CD4-positive, alpha-beta T cell (primary cell): ENCODE results near the gene ARFIP1. TPM values are rescaled to one million over a fixed set of nuclear protein-coding genes. Genes with fewer than 3 reads are reported as not detected.

Experiments
- ATAC-seq: fragments of 200-7000 bp; cut with Tn5 transposase; one replicate; pipeline ENCODE4 v1.10.0; 2022; ENCODE audit warnings: mild to moderate bottlenecking; ENCODE audit not compliant: poor library complexity
- CTCF ChIA-PET: fragments of 350-600 bp; sonication (Branson Sonifier 250); formaldehyde crosslinking; loops from one replicate; lab custom pipeline; 2021; ENCODE audit warnings: antibody characterized with exemption, inconsistent platforms; lab: Charles Lee
- POLR2A ChIA-PET: fragments of 350-600 bp; sonication (Branson Sonifier 250); formaldehyde crosslinking; loops from one replicate; lab custom pipeline; 2021; ENCODE audit warnings: antibody characterized with exemption, inconsistent platforms; lab: Charles Lee
- DNase-seq, 14 experiments: peaks; one replicate each; pipeline ENCODE4 v3.0.0-alpha.2; 2013 to 2020; ENCODE audit warnings: mixed read lengths in 2 of 14
- H3K27ac ChIP-seq, 2 donors: one replicate each; pipeline versions ENCODE4 v1.5.1 to v1.7.0; 2013; ENCODE audit warnings: low read length in 2 of 2, low read depth in 1 of 2, mild to moderate bottlenecking in 1 of 2
- H3K27me3 ChIP-seq, 2 experiments: 1 replicate in 1 of 2; 2 replicates in 1 of 2; pipeline versions ENCODE4 v1.6.1 to v1.7.0; 2013; ENCODE audit warnings: low read length in 2 of 2, control low read depth in 1 of 2, mild to moderate bottlenecking in 1 of 2, moderate library complexity in 1 of 2; ENCODE audit not compliant: insufficient read depth in 2 of 2, control insufficient read depth in 1 of 2
- H3K36me3 ChIP-seq: one replicate; pipeline ENCODE4 v1.6.1; 2013; ENCODE audit warnings: low read length, control low read depth; ENCODE audit not compliant: insufficient read depth
- H3K4me1 ChIP-seq: one replicate; pipeline ENCODE4 v1.6.1; 2013; ENCODE audit warnings: low read length, control low read depth; ENCODE audit not compliant: insufficient read depth
- H3K4me3 ChIP-seq: one replicate; pipeline ENCODE4 v1.5.1; 2013; ENCODE audit warnings: mild to moderate bottlenecking, low read length, moderate library complexity
- H3K9me3 ChIP-seq, 2 experiments: 1 replicate in 1 of 2; 2 replicates in 1 of 2; pipeline versions ENCODE4 v1.6.1 to v1.7.0; 2013; ENCODE audit warnings: low read length in 2 of 2, mild to moderate bottlenecking in 2 of 2, control low read depth in 1 of 2, moderate library complexity in 1 of 2; ENCODE audit not compliant: control insufficient read depth in 1 of 2, insufficient read depth in 1 of 2
- H3K27ac Mint-ChIP-seq: one replicate; pipeline ENCODE4 v1.8.0; 2020; ENCODE audit warnings: mixed read lengths
- H3K27me3 Mint-ChIP-seq: one replicate; pipeline ENCODE4 v1.8.0; 2021; ENCODE audit warnings: mixed read lengths
- H3K36me3 Mint-ChIP-seq: one replicate; pipeline ENCODE4 v1.8.0; 2021; ENCODE audit warnings: low read depth, mixed read lengths
- H3K4me1 Mint-ChIP-seq: one replicate; pipeline ENCODE4 v1.8.0; 2021; ENCODE audit warnings: low read depth, mixed read lengths
- H3K4me3 Mint-ChIP-seq: one replicate; pipeline ENCODE4 v1.8.0; 2020; ENCODE audit warnings: mild to moderate bottlenecking, mixed read lengths
- H3K9me3 Mint-ChIP-seq: one replicate; pipeline ENCODE4 v1.8.0; 2020; ENCODE audit warnings: mixed read lengths
- CTCF ChIP-seq: fragments of 200-600 bp; IDR thresholded peaks from one replicate; pipeline ENCODE4 v1.8.0; 2022; ENCODE audit warnings: antibody characterized with exemption, mild to moderate bottlenecking
- intact Hi-C, 2 experiments: fragments of 100-400 bp; cut with DNase I in 1 of 2; cut with micrococcal nuclease in 1 of 2; formaldehyde crosslinking; loops; one replicate each; pipeline versions ENCODE4 v1.15.1 to v1.9.0; 2023 to 2025; cut with DNase I, micrococcal nuclease
- total RNA-seq, 174 experiments: library from RNA in 2 of 174; stranded (reverse) in 2 of 174; gene quantifications; one replicate each; pipeline ENCODE4 v1.2.3 and lab custom pipeline; 2021 to 2026

Gene ARFIP1
- total RNA-seq, 2 experiments from 2014 or later = 2.6 to 3.0 TPM

GRCh38 chr4:152734015-152734698 is 45.6 kb upstream of the ARFIP1 start:
- ChIA-PET POLR2A (interaction anchor here (1.8 kb wide), 1 partner anchor 233 kb away, joined by 7 read pairs; no protein-coding TSS in a partner anchor), CTCF (no interaction called here)
- DNase-seq (no peak), ATAC-seq (no peak)
- Mint-ChIP-seq H3K4me1 (no peaks in the 10 kb centered on the region), H3K4me3 (no peak overlapping the region), H3K9me3 (no peaks in the 10 kb centered on the region), H3K27ac (no peak overlapping the region), H3K36me3 (no peaks in the 10 kb centered on the region), H3K27me3 (peaks cover 3% of the 10 kb centered on the region)
- Histone ChIP-seq H3K4me1 (no peaks in the 10 kb centered on the region), H3K9me3 (no peaks in the 10 kb centered on the region), H3K27ac (no peak overlapping the region), H3K4me3 (no peak overlapping the region), H3K36me3 (no peaks in the 10 kb centered on the region), H3K27me3 (no peaks in the 10 kb centered on the region)
- TF ChIP-seq CTCF = no peak
- intact Hi-C loops = loop anchor here in 1 of 2 experiments (5.0 kb wide), 1 partner anchor 92 kb away; no protein-coding TSS in a partner anchor

- ATAC-seq (no peak), DNase-seq (no peak)
- Histone ChIP-seq H3K27ac (no peak overlapping the region), H3K4me3 (no peak overlapping the region), H3K27me3 (no peaks in the 10 kb centered on the region), H3K9me3 (no peaks in the 10 kb centered on the region), H3K4me1 (no peaks in the 10 kb centered on the region), H3K36me3 (no peaks in the 10 kb centered on the region)
- Mint-ChIP-seq H3K27ac (no peak overlapping the region), H3K36me3 (no peaks in the 10 kb centered on the region), H3K4me3 (no peak overlapping the region), H3K9me3 (no peaks in the 10 kb centered on the region), H3K4me1 (no peaks in the 10 kb centered on the region), H3K27me3 (peaks cover 3% of the 10 kb centered on the region)
- intact Hi-C loops = loop anchor here (1.0 to 5.0 kb wide), 5 partner anchors 92 to 1617 kb away; no protein-coding TSS in a partner anchor
- no peak for TF ChIP-seq CTCF
- ChIA-PET CTCF (interaction anchor here (0.8 to 0.9 kb wide), 2 partner anchors 233 to 326 kb away, joined by 3 read pairs; no protein-coding TSS in a partner anchor), POLR2A (interaction anchor here (1.8 kb wide), 1 partner anchor 234 kb away, joined by 7 read pairs; no protein-coding TSS in a partner anchor)
Observed at GRCh38 chr4:152734699-152735050, 45.1 kb upstream of the ARFIP1 start.

GRCh38 chr4:152735396-152735859 is 44.3 kb upstream of the ARFIP1 start:
- H3K27ac Mint-ChIP-seq = no peak overlapping the region
- peaks cover 3% of the 10 kb centered on the region for H3K27me3 Mint-ChIP-seq
- POLR2A ChIA-PET = interaction anchor here (1.8 kb wide), 1 partner anchor 234 kb away, joined by 7 read pairs; no protein-coding TSS in a partner anchor
- ATAC-seq (no peak), DNase-seq (peak in 3 of 14 experiments; percentile 41 to 45 (median 44))
- Histone ChIP-seq H3K27me3 (no peaks in the 10 kb centered on the region), H3K27ac (no peak overlapping the region), H3K36me3 (no peaks in the 10 kb centered on the region), H3K9me3 (no peaks in the 10 kb centered on the region), H3K4me1 (no peaks in the 10 kb centered on the region), H3K4me3 (no peak overlapping the region)
- intact Hi-C loops = loop anchor here (1.0 to 5.0 kb wide), 4 partner anchors 234 to 1618 kb away; no protein-coding TSS in a partner anchor
- CTCF ChIA-PET = interaction anchor here (0.8 to 1.2 kb wide), 3 partner anchors 234 to 327 kb away, joined by 3 read pairs; no protein-coding TSS in a partner anchor
- H3K4me3 Mint-ChIP-seq = no peak overlapping the region
- H3K4me1 Mint-ChIP-seq = no peaks in the 10 kb centered on the region
- peak; percentile 74 for TF ChIP-seq CTCF
- H3K36me3 Mint-ChIP-seq = no peaks in the 10 kb centered on the region
- no peaks in the 10 kb centered on the region for H3K9me3 Mint-ChIP-seq
